ENCODE data around the gene TRPM4.

TRPM4 gene

GRCh38 chr19:49157445-49158224 is at the start of gene TRPM4:
Gene TRPM4, plus strand, starts transcription at chr19:49157792. Its CDS starts 75 bp downstream, at chr19:49157867.
- H3K4me3 ChIP-seq (ENCODE audit: control insufficient read depth, low read depth, low read length) = peak within 1 kb of the TSS; percentile 85
- DNase-seq (ENCODE audit: low read depth) = peak; percentile 62
- TF ChIP-seq CTCF (conservative IDR thresholded peaks at IDR 0.05; ENCODE audit: control insufficient read depth, insufficient read depth, low read depth, low read length) = no peak

GRCh38 chr19:49109051-49109450 is 48.5 kb upstream of the TRPM4 start:
- no peak for TF ChIP-seq CTCF (conservative IDR thresholded peaks at IDR 0.05; ENCODE audit: control insufficient read depth, insufficient read depth, low read depth, low read length)
- no peak overlapping the region for H3K4me3 ChIP-seq (ENCODE audit: control insufficient read depth, low read depth, low read length)
- no peak for DNase-seq (ENCODE audit: low read depth)

DNA sequence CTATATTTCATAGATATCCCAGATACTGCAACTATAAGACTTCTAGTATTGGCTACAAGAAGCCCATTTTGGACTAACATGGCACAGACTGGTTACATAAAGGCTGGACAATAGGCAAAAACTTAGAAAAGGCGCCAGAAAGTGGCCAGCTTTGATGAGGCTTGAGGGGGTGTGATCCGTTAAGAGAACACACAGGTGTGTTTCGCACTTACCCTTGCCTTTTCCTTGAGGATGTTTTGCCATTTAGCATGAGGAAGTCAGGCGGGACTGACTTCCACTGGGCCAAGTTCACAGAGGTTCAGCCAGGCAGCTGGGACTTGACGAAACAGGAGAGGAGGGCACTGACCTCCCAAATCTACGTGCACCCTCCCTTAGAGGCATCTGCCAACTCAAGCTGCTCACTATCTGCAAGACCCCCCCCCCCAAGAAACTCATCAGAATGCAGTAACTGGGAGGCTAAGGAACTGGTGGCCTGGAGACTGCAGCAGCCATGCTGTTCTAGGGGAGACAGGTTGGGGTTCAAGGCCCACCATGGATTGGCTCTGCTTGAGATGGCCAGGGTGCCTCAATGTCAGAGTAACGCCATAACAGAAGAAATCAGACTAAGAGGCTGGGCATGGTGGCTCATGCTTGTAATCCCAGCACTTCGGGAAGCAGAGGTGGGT is 47.9 kb upstream of the TRPM4 start:
- no peak overlapping the region for H3K4me3 ChIP-seq (ENCODE audit: control insufficient read depth, low read depth, low read length)
- no peak for DNase-seq (ENCODE audit: low read depth)
- TF ChIP-seq CTCF (conservative IDR thresholded peaks at IDR 0.05; ENCODE audit: control insufficient read depth, insufficient read depth, low read depth, low read length) = no peak

DNA sequence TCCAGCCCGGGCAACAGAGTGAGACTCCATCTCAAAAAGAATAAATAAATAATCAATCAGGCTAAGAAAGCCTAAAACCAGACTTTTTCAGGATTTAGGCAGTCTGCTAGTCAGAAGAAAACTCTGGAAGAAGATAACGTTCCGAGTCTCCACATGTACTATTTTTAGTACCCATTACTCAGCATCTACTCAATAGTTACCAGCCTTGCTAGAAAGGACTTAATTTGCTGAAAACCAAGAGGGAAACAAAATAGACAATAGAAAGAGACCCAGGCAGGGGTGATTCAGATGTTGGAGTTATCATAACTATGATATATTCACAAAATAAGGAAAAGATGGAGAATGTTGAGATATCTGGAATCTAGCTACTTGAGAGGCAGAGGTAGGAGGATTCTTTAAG is 47.0 kb upstream of the TRPM4 start:
- TF ChIP-seq CTCF (conservative IDR thresholded peaks at IDR 0.05; ENCODE audit: control insufficient read depth, insufficient read depth, low read depth, low read length) = no peak
- peak; percentile 51 for DNase-seq (ENCODE audit: low read depth)
- H3K4me3 ChIP-seq (ENCODE audit: control insufficient read depth, low read depth, low read length) = no peak overlapping the region

DNA sequence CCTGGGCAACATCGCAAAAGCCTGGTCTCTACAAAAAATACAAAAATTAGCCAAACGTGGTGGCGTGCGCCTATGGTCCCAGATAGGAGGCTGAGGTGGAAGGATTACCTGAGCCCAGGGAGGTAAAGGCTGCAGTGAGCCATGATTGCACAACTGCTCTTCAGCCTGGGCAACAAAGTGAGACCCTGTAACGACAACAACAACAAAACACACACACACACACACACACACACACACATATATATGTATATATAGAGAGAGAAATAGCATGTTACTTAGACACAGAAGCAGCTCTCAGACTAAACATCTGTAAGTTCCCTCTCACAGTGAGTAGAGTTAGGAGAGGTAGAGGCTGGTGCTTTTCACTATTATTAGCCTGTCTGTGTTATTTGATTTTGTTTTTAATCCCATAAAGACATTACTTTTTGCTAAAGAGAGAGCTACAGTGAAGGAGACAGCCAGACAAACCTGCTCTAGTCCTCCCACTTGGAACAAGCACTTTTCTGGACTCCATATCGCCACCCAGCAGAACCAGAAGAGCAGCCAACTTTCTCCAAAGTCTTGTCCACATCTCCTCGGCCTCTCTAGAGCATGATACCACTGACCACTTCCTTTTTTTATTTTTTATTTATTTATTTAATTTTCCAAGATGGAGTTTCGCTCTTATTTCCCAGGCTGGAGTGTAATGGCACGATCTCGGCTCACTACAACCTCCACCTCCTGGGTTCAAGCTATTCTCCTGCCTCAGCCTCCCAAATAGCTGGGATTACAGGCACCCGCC is 46.2 kb upstream of the TRPM4 start:
- TF ChIP-seq CTCF (conservative IDR thresholded peaks at IDR 0.05; ENCODE audit: control insufficient read depth, insufficient read depth, low read depth, low read length) = no peak
- no peak for DNase-seq (ENCODE audit: low read depth)
- no peak overlapping the region for H3K4me3 ChIP-seq (ENCODE audit: control insufficient read depth, low read depth, low read length)

- TF ChIP-seq CTCF (conservative IDR thresholded peaks at IDR 0.05; ENCODE audit: control insufficient read depth, insufficient read depth, low read depth, low read length) = no peak
- peak within 1 kb of the TSS; percentile 60 for H3K4me3 ChIP-seq (ENCODE audit: control insufficient read depth, low read depth, low read length)
- DNase-seq (ENCODE audit: low read depth) = peak; percentile 38
Measured at GRCh38 chr19:49113762-49114629, 43.6 kb upstream of the TRPM4 start, which contains the start of gene LIN7B. Gene LIN7B, plus strand, starts transcription at chr19:49114370. Its CDS starts 35 bp downstream, at chr19:49114405.
